OCI-LY7 (cell line): ENCODE data around the gene ASB18.

Source experiments
- CTCF ChIP-seq: fragments of 200-600 bp; sonication (generic); conservative IDR thresholded peaks from 2 replicates; pipeline ENCODE4 v1.5.1; 2014; ENCODE audit warnings: mild to moderate bottlenecking, antibody characterized with exemption, low read length, moderate library complexity, mixed read lengths
- EZH2phosphoT487 ChIP-seq: fragments of 200-600 bp; sonication (generic); IDR thresholded peaks from 2 replicates; pipeline ENCODE4 v1.6.1; 2018; ENCODE audit warnings: low read depth, borderline replicate concordance, mild to moderate bottlenecking, mixed run types, antibody characterized with exemption, low read length, moderate library complexity, mixed read lengths

GRCh38 chr2:236293241-236293810, 29.1 kb upstream of the ASB18 start:
- TF ChIP-seq EZH2phosphoT487 = no peak
- no peak for TF ChIP-seq CTCF
